CD14-positive monocyte (primary cell): ENCODE results near the gene SIK3. TPM values are rescaled to one million over a fixed set of nuclear protein-coding genes. Genes with fewer than 3 reads are reported as not detected.

Source experiments
- DNase-seq, 3 donors: peaks; one replicate each; pipeline ENCODE4 v3.0.0-alpha.2; 2011 to 2022
- H2AFZ ChIP-seq: 2 replicates; pipeline ENCODE4 v1.6.0; 2012; ENCODE audit warnings: mild to moderate bottlenecking, low read depth, low read length, inconsistent platforms; ENCODE audit not compliant: insufficient read depth, poor library complexity, severe bottlenecking
- H3K27ac ChIP-seq, 2 donors: 1 replicate in 1 of 2; 2 replicates in 1 of 2; pipeline ENCODE4 v1.5.1; 2012 to 2013; ENCODE audit warnings: low read length in 2 of 2, control low read depth in 1 of 2, inconsistent platforms in 1 of 2, low read depth in 1 of 2, mild to moderate bottlenecking in 1 of 2
- H3K27me3 ChIP-seq, 2 donors: one replicate each; pipeline versions ENCODE4 v1.6.0 to v1.6.1; 2011 to 2013; ENCODE audit warnings: low read length in 2 of 2; ENCODE audit not compliant: control insufficient read depth in 2 of 2, insufficient read depth in 2 of 2
- H3K36me3 ChIP-seq, 2 donors: replicated peaks in 1 of 2; 1 replicate in 1 of 2; 2 replicates in 1 of 2; pipeline versions ENCODE4 v1.5.1 to v1.6.1; 2012 to 2013; ENCODE audit warnings: low read length in 2 of 2, control low read depth in 1 of 2, inconsistent platforms in 1 of 2, mild to moderate bottlenecking in 1 of 2; ENCODE audit not compliant: insufficient read depth in 2 of 2, control insufficient read depth in 1 of 2
- H3K4me1 ChIP-seq, 2 donors: 1 replicate in 1 of 2; 2 replicates in 1 of 2; pipeline versions ENCODE4 v1.5.1 to v1.6.1; 2012 to 2013; ENCODE audit warnings: low read length in 2 of 2, control low read depth in 1 of 2, inconsistent platforms in 1 of 2, mild to moderate bottlenecking in 1 of 2, moderate library complexity in 1 of 2; ENCODE audit not compliant: insufficient read depth in 2 of 2, control insufficient read depth in 1 of 2
- H3K4me2 ChIP-seq: replicated peaks from 2 replicates; pipeline ENCODE3; 2012; ENCODE audit warnings: low read length, moderate library complexity, mild to moderate bottlenecking; ENCODE audit not compliant: poor library complexity, severe bottlenecking; ENCODE audit errors: extremely low read depth
- H3K4me3 ChIP-seq, 3 experiments: fragments of 200-600 bp in 1 of 3; sonication (generic) in 1 of 3; replicated peaks in 1 of 3; 1 replicate in 2 of 3; 2 replicates in 1 of 3; pipeline ENCODE4 v1.5.1; 2011 to 2013; ENCODE audit warnings: low read length in 3 of 3, mild to moderate bottlenecking in 3 of 3, control low read depth in 2 of 3, low read depth in 2 of 3, inconsistent platforms in 1 of 3, moderate library complexity in 1 of 3
- H3K79me2 ChIP-seq: 2 replicates; pipeline ENCODE4 v1.6.0; 2012; ENCODE audit warnings: mild to moderate bottlenecking, control low read depth, inconsistent platforms, low read length, moderate library complexity; ENCODE audit not compliant: insufficient read depth
- H3K9ac ChIP-seq: 2 replicates; pipeline ENCODE4 v1.6.0; 2017; ENCODE audit warnings: low read length, mild to moderate bottlenecking; ENCODE audit not compliant: insufficient read depth, poor library complexity, severe bottlenecking
- H3K9me3 ChIP-seq, 2 donors: replicated peaks in 1 of 2; 1 replicate in 1 of 2; 2 replicates in 1 of 2; pipeline versions ENCODE4 v1.5.1 to v1.6.1; 2012 to 2013; ENCODE audit warnings: low read length in 2 of 2, control low read depth in 1 of 2; ENCODE audit not compliant: control insufficient read depth in 1 of 2, insufficient read depth in 1 of 2
- H4K20me1 ChIP-seq: 2 replicates; pipeline ENCODE4 v1.6.0; 2012; ENCODE audit warnings: mild to moderate bottlenecking, low read length, control low read depth, moderate library complexity; ENCODE audit not compliant: insufficient read depth
- H3K27ac Mint-ChIP-seq, 7 donors: one replicate each; pipeline ENCODE4 v1.8.0; 2020; ENCODE audit warnings: mild to moderate bottlenecking in 7 of 7, mixed read lengths in 7 of 7, moderate library complexity in 6 of 7, inconsistent platforms in 2 of 7
- H3K27me3 Mint-ChIP-seq, 3 donors: one replicate each; pipeline ENCODE4 v1.8.0; 2021 to 2022; ENCODE audit warnings: low read depth in 3 of 3, mild to moderate bottlenecking in 3 of 3, mixed read lengths in 3 of 3, moderate library complexity in 3 of 3, inconsistent platforms in 1 of 3
- H3K36me3 Mint-ChIP-seq, 2 donors: one replicate each; pipeline ENCODE4 v1.8.0; 2020; ENCODE audit warnings: mixed read lengths in 2 of 2, inconsistent platforms in 1 of 2, mild to moderate bottlenecking in 1 of 2
- H3K4me1 Mint-ChIP-seq: one replicate; pipeline ENCODE4 v1.8.0; 2020; ENCODE audit warnings: mild to moderate bottlenecking, mixed read lengths
- H3K4me3 Mint-ChIP-seq, 2 donors: one replicate each; pipeline ENCODE4 v1.8.0; 2020; ENCODE audit warnings: mild to moderate bottlenecking in 2 of 2, mixed read lengths in 2 of 2, moderate library complexity in 1 of 2
- H3K9me3 Mint-ChIP-seq, 7 donors: one replicate each; pipeline ENCODE4 v1.8.0; 2020 to 2022; ENCODE audit warnings: mixed read lengths in 7 of 7, mild to moderate bottlenecking in 6 of 7, moderate library complexity in 6 of 7, inconsistent platforms in 2 of 7
- CTCF ChIP-seq: fragments of 200-600 bp; IDR thresholded peaks from one replicate; pipeline ENCODE4 v1.8.0; 2022; ENCODE audit warnings: antibody characterized with exemption, mild to moderate bottlenecking
- WGBS: methylation state at CpG from one replicate; pipeline ENCODE4 v1.1.5; 2013; ENCODE audit warnings: missing lambda C conversion rate; ENCODE audit not compliant: insufficient coverage; 5-methylcytosine and 5-hydroxymethylcytosine counted together
- intact Hi-C, 2 donors: fragments of 100-400 bp; cut with micrococcal nuclease; formaldehyde crosslinking; loops; one replicate each; pipeline versions ENCODE4 v1.15.0 to v1.15.1; 2023
- polyA plus RNA-seq, 3 donors: library from polyadenylated mRNA; depleted of rRNA in 1 of 3; unstranded in 2 of 3; stranded (reverse) in 1 of 3; fragments of 300-500 nt in 2 of 3; fragments of >200 nt in 1 of 3; fragmentation: Illumina TruSeq in 2 of 3; gene quantifications; 1 replicate in 2 of 3; 2 replicates in 1 of 3; pipeline ENCODE4 v1.2.3, GENCODE V29; 2012 to 2021

SIK3 gene
- polyA plus RNA-seq, 3 donors = 18.3 to 142 (median 20.0) TPM

GRCh38 chr11:116852261-116853031 is 245.8 kb downstream of the SIK3 start:
- H3K9ac ChIP-seq = peak overlapping the region; percentile 33
- TF ChIP-seq CTCF = no peak
- peak overlapping the region; percentile 5 to 67 for H3K4me3 Mint-ChIP-seq
- peaks cover 37 to 57% of the 10 kb centered on the region in 2 donors for H3K36me3 ChIP-seq
- H3K4me1 ChIP-seq = peaks cover 35 to 55% of the 10 kb centered on the region in 2 donors
- no peaks in the 10 kb centered on the region for H3K9me3 Mint-ChIP-seq
- H3K27me3 ChIP-seq = no peaks in the 10 kb centered on the region
- peaks cover 60 to 75% of the 10 kb centered on the region in 2 donors for H3K36me3 Mint-ChIP-seq
- DNase-seq = peak in 2 of 3 donors; percentile 5 to 10
- peaks cover 46% of the 10 kb centered on the region for H3K4me1 Mint-ChIP-seq
- 48% methylated on average over 3 of the region's 5 CpGs for WGBS
- H3K79me2 ChIP-seq = peaks cover 7% of the 10 kb centered on the region
- intact Hi-C loops = no loop called here
- peak overlapping the region; percentile 63 for H3K4me2 ChIP-seq
- peak overlapping the region in 1 of 3 experiments; percentile 45 for H3K4me3 ChIP-seq
- peaks cover 43% of the 10 kb centered on the region for H4K20me1 ChIP-seq
- H3K27ac Mint-ChIP-seq = peak overlapping the region; percentile 75 to 94 (median 86)
- H3K9me3 ChIP-seq = no peaks in the 10 kb centered on the region
- no peaks in the 10 kb centered on the region for H3K27me3 Mint-ChIP-seq
- H3K27ac ChIP-seq = peak overlapping the region; percentile 37 to 87
- no peak overlapping the region for H2AFZ ChIP-seq

DNA sequence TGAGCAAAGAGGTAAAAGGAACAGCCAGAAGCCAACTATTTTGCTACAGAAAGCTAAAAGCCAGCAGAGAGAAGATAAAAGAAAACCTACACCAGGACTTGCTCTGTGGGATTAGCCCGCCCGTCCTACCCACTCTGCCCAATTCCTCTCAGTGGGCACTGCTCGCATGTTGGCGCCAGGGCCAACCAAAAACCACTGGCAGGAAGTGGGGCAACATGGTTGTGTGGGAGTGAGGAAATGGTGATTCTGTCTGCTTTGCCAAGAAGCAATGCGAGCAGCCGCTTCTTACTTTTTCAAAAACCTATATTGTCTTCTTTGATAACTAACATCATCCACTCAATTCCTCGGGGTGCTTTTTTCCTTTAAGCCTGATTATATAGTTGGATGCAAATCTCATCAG is 246.6 kb downstream of the SIK3 start:
- intact Hi-C loops = no loop called here
- peaks cover 46% of the 10 kb centered on the region for H3K4me1 Mint-ChIP-seq
- TF ChIP-seq CTCF = no peak

More for the DNA sequence above, 246.6 kb downstream of the SIK3 start:
- Mint-ChIP-seq H3K9me3 (no peaks in the 10 kb centered on the region), H3K36me3 (peaks cover 60 to 75% of the 10 kb centered on the region in 2 donors), H3K4me3 (peak overlapping the region; percentile 0 to 67), H3K27ac (peak overlapping the region; percentile 75 to 91 (median 86)), H3K27me3 (no peaks in the 10 kb centered on the region)
- no peak overlapping the region for H3K9ac ChIP-seq
- no CpG with 5 or more reads among the region's 7 CpGs for WGBS
- DNase-seq = peak; percentile 45 to 70 (median 59)
- H2AFZ ChIP-seq = no peak overlapping the region
- no peaks in the 10 kb centered on the region for H3K27me3 ChIP-seq
- H3K4me1 ChIP-seq = peaks cover 35 to 55% of the 10 kb centered on the region in 2 donors
- peaks cover 38% of the 10 kb centered on the region for H4K20me1 ChIP-seq
- peaks cover 37 to 57% of the 10 kb centered on the region in 2 donors for H3K36me3 ChIP-seq
- H3K4me2 ChIP-seq = peak overlapping the region; percentile 63
- peak overlapping the region in 1 of 3 experiments; percentile 45 for H3K4me3 ChIP-seq
- no peaks in the 10 kb centered on the region for H3K9me3 ChIP-seq
- peaks cover 7% of the 10 kb centered on the region for H3K79me2 ChIP-seq
- H3K27ac ChIP-seq = peak overlapping the region in 1 of 2 donors; percentile 87
